ENCODE measurements around the gene EEFSEC.

The EEFSEC gene

DNA sequence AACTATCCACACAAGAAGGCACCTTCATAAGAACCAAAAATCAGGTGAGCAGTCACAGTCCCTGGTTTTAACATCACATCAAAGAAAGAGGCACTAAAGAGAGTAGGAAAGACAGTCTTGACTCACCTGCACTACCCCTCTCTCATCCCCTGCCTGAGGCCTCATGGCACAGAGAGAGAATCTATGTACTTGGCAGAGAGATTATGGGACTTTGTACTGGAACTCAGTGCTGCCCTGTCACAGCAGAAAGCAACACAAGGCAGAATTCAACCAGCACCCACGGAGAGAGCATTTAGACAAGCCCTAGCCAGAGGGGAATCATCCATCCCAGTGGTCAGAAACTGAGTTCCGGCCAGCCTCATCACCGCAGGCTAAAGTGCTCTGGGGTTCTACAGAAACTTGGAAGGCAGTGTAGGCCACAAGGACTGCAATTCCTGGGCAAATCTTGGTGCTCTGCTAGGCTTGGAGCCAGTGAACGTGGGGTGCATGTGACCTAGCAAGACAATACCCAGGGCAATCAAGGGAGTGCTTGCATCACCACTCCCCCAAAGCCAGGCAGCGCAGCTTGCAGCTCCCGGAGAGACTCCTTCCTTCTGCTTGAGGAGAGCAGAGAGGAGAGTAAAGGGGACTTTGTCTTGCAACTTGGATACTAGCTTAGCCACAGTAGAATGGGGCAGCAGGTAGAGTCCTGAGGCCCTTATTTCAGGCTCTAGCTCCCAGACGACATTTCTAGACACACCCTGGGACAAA lies 21.2 kb upstream of the EEFSEC start:
- no peak overlapping the region for H3K4me2 ChIP-seq (ENCODE audit: low read length)
- no peak overlapping the region for H2BK120ac ChIP-seq (ENCODE audit: low read depth, low read length)
- no peaks in the 10 kb centered on the region for H3K36me3 ChIP-seq (ENCODE audit: control insufficient read depth, insufficient read depth, low read length)
- H3K27me3 ChIP-seq (ENCODE audit: insufficient read depth, low read length, poor library complexity), result no peaks in the 10 kb centered on the region
- H3K4ac ChIP-seq (ENCODE audit: low read depth, low read length), result no peak overlapping the region
- H3K18ac ChIP-seq (ENCODE audit: low read length), result no peak overlapping the region
- H3K9ac ChIP-seq (ENCODE audit: low read length), result no peak overlapping the region
- no peak overlapping the region for H3K27ac ChIP-seq (ENCODE audit: low read depth, low read length)
- no CpG with 5 or more reads among the region's 7 CpGs for WGBS (ENCODE audit: extremely low coverage, insufficient coverage, low lambda C conversion rate)
- DNase-seq, result no peak
- H3K4me3 ChIP-seq (ENCODE audit: low read length), result no peak overlapping the region
- H3K23ac ChIP-seq (ENCODE audit: low read length), result no peak overlapping the region
- no peaks in the 10 kb centered on the region for H3K79me1 ChIP-seq (ENCODE audit: low read length)
- H3K79me2 ChIP-seq (ENCODE audit: control insufficient read depth, insufficient read depth, low read length), result no peaks in the 10 kb centered on the region
- no peaks in the 10 kb centered on the region for H3K4me1 ChIP-seq (ENCODE audit: control insufficient read depth, low read depth, low read length)
- no peak overlapping the region for H2BK5ac ChIP-seq (ENCODE audit: low read length)
- H4K8ac ChIP-seq (ENCODE audit: low read depth, low read length), result no peak overlapping the region
- H2AK5ac ChIP-seq (ENCODE audit: low read length), result no peak overlapping the region
- no peak overlapping the region for H4K5ac ChIP-seq (ENCODE audit: low read length)
- H3K56ac ChIP-seq (ENCODE audit: low read length), result no peak overlapping the region
- H2BK15ac ChIP-seq (replicated peaks; ENCODE audit: low read depth), result no peak overlapping the region

- H2AK5ac ChIP-seq (ENCODE audit: low read length), result no peak overlapping the region
- no peak overlapping the region for H3K4ac ChIP-seq (ENCODE audit: low read depth, low read length)
- no peak overlapping the region for H2BK15ac ChIP-seq (replicated peaks; ENCODE audit: low read depth)
- H3K4me3 ChIP-seq (ENCODE audit: low read length), result no peak overlapping the region
- WGBS (ENCODE audit: extremely low coverage, insufficient coverage, low lambda C conversion rate), result no CpG with 5 or more reads among the region's 3 CpGs
- H3K36me3 ChIP-seq (ENCODE audit: control insufficient read depth, insufficient read depth, low read length), result no peaks in the 10 kb centered on the region
- DNase-seq, result peak; percentile 73
- no peaks in the 10 kb centered on the region for H3K27me3 ChIP-seq (ENCODE audit: insufficient read depth, low read length, poor library complexity)
- no peak overlapping the region for H3K56ac ChIP-seq (ENCODE audit: low read length)
- no peak overlapping the region for H3K9ac ChIP-seq (ENCODE audit: low read length)
- H3K4me1 ChIP-seq (ENCODE audit: control insufficient read depth, low read depth, low read length), result no peaks in the 10 kb centered on the region
- H3K79me2 ChIP-seq (ENCODE audit: control insufficient read depth, insufficient read depth, low read length), result no peaks in the 10 kb centered on the region
- H4K8ac ChIP-seq (ENCODE audit: low read depth, low read length), result no peak overlapping the region
- no peak overlapping the region for H3K23ac ChIP-seq (ENCODE audit: low read length)
- no peaks in the 10 kb centered on the region for H3K79me1 ChIP-seq (ENCODE audit: low read length)
- H2BK5ac ChIP-seq (ENCODE audit: low read length), result no peak overlapping the region
- no peak overlapping the region for H3K18ac ChIP-seq (ENCODE audit: low read length)
- no peak overlapping the region for H4K5ac ChIP-seq (ENCODE audit: low read length)
- no peak overlapping the region for H3K4me2 ChIP-seq (ENCODE audit: low read length)
- H2BK120ac ChIP-seq (ENCODE audit: low read depth, low read length), result no peak overlapping the region
- H3K27ac ChIP-seq (ENCODE audit: low read depth, low read length), result no peak overlapping the region
Measured at GRCh38 chr3:128133273-128133883, 19.9 kb upstream of the EEFSEC start.

- Histone ChIP-seq H3K4me1 (ENCODE audit: control insufficient read depth, low read depth, low read length) (no peaks in the 10 kb centered on the region), H4K8ac (ENCODE audit: low read depth, low read length) (no peak overlapping the region), H3K4me3 (ENCODE audit: low read length) (no peak overlapping the region), H3K4ac (ENCODE audit: low read depth, low read length) (no peak overlapping the region), H4K5ac (ENCODE audit: low read length) (no peak overlapping the region), H3K23ac (ENCODE audit: low read length) (no peak overlapping the region), H3K36me3 (ENCODE audit: control insufficient read depth, insufficient read depth, low read length) (no peaks in the 10 kb centered on the region), H3K79me2 (ENCODE audit: control insufficient read depth, insufficient read depth, low read length) (no peaks in the 10 kb centered on the region), H2BK120ac (ENCODE audit: low read depth, low read length) (no peak overlapping the region), H2AK5ac (ENCODE audit: low read length) (no peak overlapping the region), H2BK5ac (ENCODE audit: low read length) (no peak overlapping the region), H3K56ac (ENCODE audit: low read length) (no peak overlapping the region), H3K79me1 (ENCODE audit: low read length) (no peaks in the 10 kb centered on the region), H3K9ac (ENCODE audit: low read length) (no peak overlapping the region), H3K27me3 (ENCODE audit: insufficient read depth, low read length, poor library complexity) (no peaks in the 10 kb centered on the region), H3K18ac (ENCODE audit: low read length) (no peak overlapping the region), H3K4me2 (ENCODE audit: low read length) (no peak overlapping the region), H3K27ac (ENCODE audit: low read depth, low read length) (no peak overlapping the region), H2BK15ac (replicated peaks; ENCODE audit: low read depth) (no peak overlapping the region)
- DNase-seq, result no peak
- no CpG with 5 or more reads among the region's 4 CpGs for WGBS (ENCODE audit: extremely low coverage, insufficient coverage, low lambda C conversion rate)
Measured at GRCh38 chr3:128143496-128143895, 9.8 kb upstream of the EEFSEC start.

GRCh38 chr3:128144512-128145187 lies 8.6 kb upstream of the EEFSEC start:
- Histone ChIP-seq H4K5ac (ENCODE audit: low read length) (no peak overlapping the region), H3K27ac (ENCODE audit: low read depth, low read length) (no peak overlapping the region), H3K56ac (ENCODE audit: low read length) (no peak overlapping the region), H3K79me2 (ENCODE audit: control insufficient read depth, insufficient read depth, low read length) (no peaks in the 10 kb centered on the region), H3K18ac (ENCODE audit: low read length) (no peak overlapping the region), H3K9ac (ENCODE audit: low read length) (no peak overlapping the region), H3K23ac (ENCODE audit: low read length) (no peak overlapping the region), H4K8ac (ENCODE audit: low read depth, low read length) (no peak overlapping the region), H3K4ac (ENCODE audit: low read depth, low read length) (no peak overlapping the region), H3K36me3 (ENCODE audit: control insufficient read depth, insufficient read depth, low read length) (no peaks in the 10 kb centered on the region), H3K27me3 (ENCODE audit: insufficient read depth, low read length, poor library complexity) (no peaks in the 10 kb centered on the region), H3K4me1 (ENCODE audit: control insufficient read depth, low read depth, low read length) (no peaks in the 10 kb centered on the region), H3K4me2 (ENCODE audit: low read length) (no peak overlapping the region), H2BK120ac (ENCODE audit: low read depth, low read length) (no peak overlapping the region), H3K79me1 (ENCODE audit: low read length) (no peaks in the 10 kb centered on the region), H2BK5ac (ENCODE audit: low read length) (no peak overlapping the region), H3K4me3 (ENCODE audit: low read length) (no peak overlapping the region), H2AK5ac (ENCODE audit: low read length) (no peak overlapping the region), H2BK15ac (replicated peaks; ENCODE audit: low read depth) (no peak overlapping the region)
- no peak for DNase-seq
- WGBS (ENCODE audit: extremely low coverage, insufficient coverage, low lambda C conversion rate), result no CpG with 5 or more reads among the region's 5 CpGs

GRCh38 chr3:128145279-128145678 lies 8.0 kb upstream of the EEFSEC start:
- WGBS (ENCODE audit: extremely low coverage, insufficient coverage, low lambda C conversion rate), result no CpG with 5 or more reads among the region's 6 CpGs
- Histone ChIP-seq H3K4me2 (ENCODE audit: low read length) (no peak overlapping the region), H3K27me3 (ENCODE audit: insufficient read depth, low read length, poor library complexity) (no peaks in the 10 kb centered on the region), H3K18ac (ENCODE audit: low read length) (no peak overlapping the region), H3K36me3 (ENCODE audit: control insufficient read depth, insufficient read depth, low read length) (no peaks in the 10 kb centered on the region), H3K4me1 (ENCODE audit: control insufficient read depth, low read depth, low read length) (no peaks in the 10 kb centered on the region), H4K5ac (ENCODE audit: low read length) (no peak overlapping the region), H2BK15ac (replicated peaks; ENCODE audit: low read depth) (no peak overlapping the region), H3K9ac (ENCODE audit: low read length) (no peak overlapping the region), H2AK5ac (ENCODE audit: low read length) (no peak overlapping the region), H3K23ac (ENCODE audit: low read length) (no peak overlapping the region), H3K56ac (ENCODE audit: low read length) (no peak overlapping the region), H2BK5ac (ENCODE audit: low read length) (no peak overlapping the region), H3K79me2 (ENCODE audit: control insufficient read depth, insufficient read depth, low read length) (no peaks in the 10 kb centered on the region), H3K79me1 (ENCODE audit: low read length) (no peaks in the 10 kb centered on the region), H2BK120ac (ENCODE audit: low read depth, low read length) (no peak overlapping the region), H3K27ac (ENCODE audit: low read depth, low read length) (no peak overlapping the region), H4K8ac (ENCODE audit: low read depth, low read length) (no peak overlapping the region), H3K4ac (ENCODE audit: low read depth, low read length) (no peak overlapping the region), H3K4me3 (ENCODE audit: low read length) (no peak overlapping the region)
- no peak for DNase-seq

Measured in mesendoderm (in vitro differentiated cells).